HG03558 (cell line): Measurements from ENCODE around the gene RCN1.
"Not testable (repeated sequence)": the region's sequence is repeated elsewhere in the genome, so short reads cannot be mapped to it uniquely, and the experiment has no call there.

Experiments
- ATAC-seq: cut with Tn5 transposase; IDR thresholded peaks from one replicate; pipeline ENCODE4 v1.9.1; 2021; ENCODE audit warnings: moderate number of reproducible peaks; ENCODE audit not compliant: unreplicated experiment; ENCODE audit errors: extremely low read depth

The RCN1 gene

DNA sequence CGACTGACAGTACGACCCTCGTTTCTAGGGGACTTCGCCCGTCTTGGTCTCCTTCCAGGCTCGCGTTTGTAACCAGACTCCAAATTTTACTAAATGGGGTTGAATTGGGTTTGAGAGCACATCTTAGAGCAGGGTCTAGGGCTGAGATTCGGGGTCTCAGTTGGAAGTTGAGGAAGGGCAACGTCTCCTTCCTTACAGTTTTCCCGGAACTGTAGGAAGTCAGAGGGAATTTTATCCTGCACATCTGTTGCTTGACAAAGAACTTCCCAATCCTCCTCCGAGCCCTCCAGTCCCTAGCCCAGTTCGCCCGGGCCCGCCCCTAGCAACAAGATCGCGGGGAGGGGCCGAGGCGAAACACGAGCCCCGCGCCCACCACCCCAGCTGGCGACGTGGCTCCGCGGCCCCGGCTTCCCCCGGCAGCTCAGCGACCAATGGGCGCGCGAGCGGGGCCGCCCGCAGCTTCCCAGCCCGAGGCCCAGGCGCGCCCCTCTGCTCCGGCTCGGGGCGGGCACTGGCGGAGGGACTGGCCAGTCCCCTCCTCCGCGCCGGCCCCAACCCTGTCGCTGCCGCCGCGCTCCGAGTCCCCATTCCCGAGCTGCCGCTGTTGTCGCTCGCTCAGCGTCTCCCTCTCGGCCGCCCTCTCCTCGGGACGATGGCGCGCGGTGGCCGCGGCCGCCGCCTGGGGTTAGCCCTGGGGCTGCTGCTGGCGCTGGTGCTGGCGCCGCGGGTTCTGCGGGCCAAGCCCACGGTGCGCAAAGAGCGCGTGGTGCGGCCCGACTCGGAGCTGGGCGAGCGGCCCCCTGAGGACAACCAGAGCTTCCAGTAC lies at the start of gene RCN1:
Gene RCN1, plus strand, starts transcription at position 530 of the 826 bp plus-strand sequence. Its CDS starts 123 bp downstream, at position 653.
- peak; percentile 24 for ATAC-seq

DNA sequence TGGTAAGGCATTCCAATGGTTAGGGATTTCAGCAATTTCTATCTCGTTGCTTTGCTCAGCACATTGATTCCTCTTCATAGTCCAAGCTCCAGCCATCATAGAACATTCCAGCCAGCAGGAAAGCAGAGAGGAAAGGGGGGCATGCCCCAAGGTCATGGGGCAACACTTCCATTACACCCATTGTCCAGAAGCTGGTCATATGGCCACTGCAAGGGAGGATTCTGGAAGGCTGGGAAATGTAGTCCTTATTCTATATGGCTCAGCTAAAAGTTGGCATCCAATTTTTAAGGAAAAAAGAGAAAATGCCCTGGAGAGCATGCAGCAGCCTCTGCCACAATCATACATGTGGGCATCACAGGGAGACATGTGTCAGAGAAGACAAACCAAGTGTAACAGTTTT lies 47.1 kb upstream of the RCN1 start:
- ATAC-seq = no peak

DNA sequence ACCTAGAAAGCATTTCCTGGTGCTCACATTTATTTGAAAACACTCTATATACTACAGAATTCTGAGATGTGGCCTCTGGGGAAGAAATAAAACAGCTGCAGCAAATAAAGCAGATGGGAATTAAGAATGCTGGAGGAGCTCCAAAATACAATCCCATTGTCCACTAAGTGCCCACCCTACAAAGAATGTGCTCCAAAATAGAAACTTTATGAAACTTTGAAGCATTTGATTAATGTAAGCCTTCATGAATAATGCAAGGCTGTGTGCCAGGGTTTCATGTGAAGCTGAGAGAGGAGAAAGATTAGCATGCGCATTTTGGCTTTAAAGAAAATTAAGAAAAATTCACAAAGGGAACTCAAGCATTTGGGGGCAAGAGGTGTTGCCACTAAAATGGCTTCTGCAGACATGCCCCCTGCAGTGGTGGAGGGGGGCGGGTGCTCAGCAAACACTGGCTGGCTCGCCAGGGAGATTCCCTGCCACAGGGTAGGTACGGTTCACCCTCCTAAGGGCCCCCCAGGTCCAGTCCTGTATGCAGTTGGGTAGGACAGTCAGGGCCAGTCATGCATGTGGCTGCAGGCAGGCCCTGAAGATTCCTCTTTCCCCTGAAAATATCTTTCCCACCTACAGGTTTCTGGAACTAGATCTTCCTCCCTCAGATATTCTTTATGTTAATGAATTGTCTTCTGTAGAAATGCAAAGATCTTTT lies 46.6 kb upstream of the RCN1 start:
- no peak for ATAC-seq

DNA sequence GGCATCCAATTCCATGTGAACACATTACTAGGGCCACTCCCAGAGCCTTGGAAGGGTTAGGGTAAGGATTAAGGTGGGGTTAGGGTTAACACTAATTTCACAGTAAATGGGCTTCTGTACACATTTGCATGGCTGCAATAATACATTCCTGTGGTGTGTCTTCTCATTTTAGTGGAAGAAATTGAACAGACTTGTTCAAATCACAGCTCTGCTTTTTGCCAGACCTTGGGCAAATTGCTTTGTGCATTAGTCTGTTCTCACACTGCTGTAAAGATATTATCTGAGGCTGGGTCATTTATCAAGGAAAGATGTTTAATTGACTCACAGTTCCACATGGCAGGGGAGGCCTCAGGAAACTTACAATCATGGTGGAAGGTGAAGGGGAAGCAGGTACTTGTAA lies 45.4 kb upstream of the RCN1 start:
- no peak for ATAC-seq

DNA sequence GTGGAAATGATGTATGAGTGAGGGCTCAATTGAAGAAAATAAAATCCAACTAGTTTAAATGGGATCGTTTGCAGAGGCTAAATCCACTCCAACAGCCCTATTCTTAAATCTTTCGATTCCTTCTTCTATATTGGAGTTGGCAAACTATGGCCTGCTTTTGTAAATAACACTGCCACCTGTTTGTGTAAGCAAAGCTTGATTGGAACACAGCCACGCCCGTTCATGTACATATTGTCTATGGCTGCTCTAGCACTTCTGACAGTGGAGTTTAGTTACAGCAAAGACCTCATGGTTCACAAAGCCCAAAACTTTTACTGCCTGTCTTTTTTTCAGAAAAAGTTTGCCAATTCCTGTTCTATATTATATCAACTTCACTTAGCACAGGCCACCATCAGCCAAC lies 40.6 kb upstream of the RCN1 start:
- no peak for ATAC-seq

DNA sequence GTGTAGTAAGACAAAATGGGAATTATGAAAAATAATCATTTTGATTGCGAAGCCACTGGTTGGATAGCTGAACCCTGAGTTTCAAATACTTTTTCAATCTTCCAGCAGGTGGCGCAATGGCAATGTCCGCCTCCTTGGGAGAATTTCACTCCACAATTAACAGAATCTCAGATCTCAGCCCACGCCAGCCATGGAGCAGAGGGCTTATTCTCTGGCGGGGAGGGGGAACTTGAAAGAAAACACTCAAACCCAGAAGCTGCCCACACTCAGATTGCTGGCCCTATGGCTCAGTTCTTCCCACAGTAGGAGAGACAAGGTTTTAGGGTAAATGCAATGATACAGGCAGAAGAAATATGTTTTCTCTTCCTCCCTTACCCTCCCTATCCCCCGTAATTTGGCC lies 38.7 kb upstream of the RCN1 start:
- no peak for ATAC-seq

DNA sequence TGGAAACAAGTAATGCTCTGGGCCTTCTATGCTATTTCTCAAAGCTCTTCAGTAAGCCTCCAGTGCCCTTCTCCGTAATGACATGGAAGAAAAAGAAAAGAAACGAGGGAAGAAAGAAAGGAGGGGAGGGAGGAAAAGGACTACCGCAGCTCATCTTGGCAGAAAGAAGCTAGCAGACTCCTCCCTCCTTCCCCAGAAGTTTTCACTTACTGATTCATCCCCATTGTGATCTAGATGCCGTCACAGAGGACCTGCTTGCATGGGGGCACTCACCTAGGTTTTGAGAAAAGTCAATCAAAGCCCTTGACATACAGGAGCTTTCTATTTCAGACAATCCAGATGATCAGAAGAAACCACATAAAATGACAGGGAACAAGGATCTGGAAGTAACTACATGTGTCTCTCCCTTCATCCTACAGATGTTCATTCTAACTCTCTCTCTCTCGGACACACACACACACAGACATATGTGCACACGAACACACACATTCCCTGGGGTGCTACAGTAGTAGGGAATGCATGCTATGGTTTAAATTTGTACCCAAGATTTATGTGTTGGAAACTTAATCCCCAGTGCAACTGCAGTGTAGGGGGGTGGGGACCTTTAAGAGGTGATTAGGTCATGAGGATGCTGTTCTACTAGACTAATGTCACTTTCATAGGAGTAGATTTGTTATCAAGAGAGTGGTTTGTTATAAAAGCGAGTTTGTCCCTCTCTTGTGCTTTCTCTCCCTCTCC lies 37.6 kb upstream of the RCN1 start:
- no peak for ATAC-seq

DNA sequence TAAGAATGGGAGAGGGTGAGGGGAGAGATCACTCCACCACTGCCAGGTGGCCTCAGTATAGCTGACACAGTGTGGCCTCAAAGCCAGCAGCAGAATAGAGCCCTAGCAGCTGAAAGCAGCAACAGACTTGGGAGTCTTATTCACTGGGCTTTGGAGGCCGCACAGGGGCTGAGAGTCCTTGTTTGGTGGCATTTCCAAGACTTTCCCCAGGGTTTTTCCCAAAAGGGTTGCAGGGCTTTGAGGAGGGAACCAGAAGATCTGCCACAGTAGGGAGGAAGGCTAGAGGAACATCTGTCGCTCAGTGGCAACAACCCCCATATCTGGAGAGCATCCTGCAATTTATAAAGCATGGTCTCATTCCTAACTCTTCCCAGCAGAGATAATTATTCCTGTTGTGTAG lies 35.0 kb upstream of the RCN1 start:
- ATAC-seq = no peak

DNA sequence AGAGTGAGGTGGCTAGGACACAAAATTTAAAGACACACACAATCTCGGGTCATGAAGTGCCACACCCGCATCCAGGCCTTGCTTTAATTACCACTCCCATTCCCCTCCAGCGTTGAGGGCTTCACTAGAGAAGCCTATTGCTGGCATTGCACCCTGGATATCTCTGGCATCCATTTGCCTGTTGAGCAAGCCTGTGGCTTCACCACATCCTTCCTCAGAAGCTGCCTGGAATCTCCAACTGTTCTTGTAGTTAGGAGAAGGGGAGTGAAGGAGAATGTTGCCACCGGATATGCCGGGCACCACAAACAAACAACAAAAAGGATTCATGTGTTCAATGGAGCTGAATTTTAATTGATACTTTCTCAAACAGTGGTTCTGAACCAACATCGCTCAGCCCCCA lies 34.4 kb upstream of the RCN1 start:
- no peak for ATAC-seq

DNA sequence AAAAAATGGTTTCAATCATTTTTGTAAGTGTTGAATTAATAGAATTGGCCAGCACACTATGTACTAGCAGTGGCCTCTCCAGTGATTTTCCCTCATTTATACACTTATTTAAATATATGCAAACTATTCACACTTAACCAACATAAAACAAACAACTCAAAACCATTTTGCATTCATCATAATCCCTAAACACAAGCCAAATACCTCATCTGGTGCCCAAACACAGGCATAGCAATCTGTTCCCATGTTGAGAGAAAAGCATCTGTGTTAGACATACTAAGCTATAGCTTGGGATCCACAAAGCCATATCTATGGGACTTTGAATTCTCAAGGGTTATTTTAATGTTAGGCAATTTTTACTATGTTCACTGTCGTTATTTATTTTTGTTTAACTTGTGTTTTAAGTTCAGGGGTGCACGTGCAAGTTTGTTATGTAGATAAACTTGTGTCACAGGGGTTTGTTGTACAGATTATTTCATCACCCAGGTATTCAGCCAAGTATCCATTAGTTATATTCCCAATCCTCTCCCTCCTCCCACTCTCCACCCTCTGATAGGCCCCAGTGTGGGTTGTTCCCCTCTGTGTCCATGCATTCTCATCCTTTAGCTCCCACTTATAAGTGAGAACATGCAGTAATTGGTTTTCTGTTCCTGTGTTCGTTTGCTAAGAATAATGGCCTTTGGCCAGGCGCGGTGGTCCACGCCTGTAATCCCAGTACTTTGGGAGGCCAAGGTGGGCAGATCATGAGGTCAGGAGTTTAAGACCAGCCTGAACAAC lies 31.0 kb upstream of the RCN1 start:
- no peak for ATAC-seq

DNA sequence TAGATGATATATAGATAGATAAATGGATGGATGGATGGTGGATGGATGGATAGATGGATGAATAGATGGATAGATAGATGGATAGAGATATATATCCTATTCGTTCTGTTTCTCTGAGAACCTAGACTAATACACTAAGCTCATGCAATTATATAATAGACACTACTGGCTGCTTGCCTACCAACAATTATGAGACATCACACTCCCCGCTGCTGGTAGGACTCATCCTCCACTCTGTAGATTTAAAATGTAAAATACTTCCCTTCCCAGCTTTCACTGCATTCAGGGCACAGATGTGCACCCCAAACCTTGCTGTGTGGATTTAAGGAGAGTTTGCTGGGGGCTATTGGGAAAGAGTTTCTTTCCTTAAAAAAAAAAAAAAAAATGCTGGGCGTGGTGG lies 28.3 kb upstream of the RCN1 start:
- no peak for ATAC-seq

DNA sequence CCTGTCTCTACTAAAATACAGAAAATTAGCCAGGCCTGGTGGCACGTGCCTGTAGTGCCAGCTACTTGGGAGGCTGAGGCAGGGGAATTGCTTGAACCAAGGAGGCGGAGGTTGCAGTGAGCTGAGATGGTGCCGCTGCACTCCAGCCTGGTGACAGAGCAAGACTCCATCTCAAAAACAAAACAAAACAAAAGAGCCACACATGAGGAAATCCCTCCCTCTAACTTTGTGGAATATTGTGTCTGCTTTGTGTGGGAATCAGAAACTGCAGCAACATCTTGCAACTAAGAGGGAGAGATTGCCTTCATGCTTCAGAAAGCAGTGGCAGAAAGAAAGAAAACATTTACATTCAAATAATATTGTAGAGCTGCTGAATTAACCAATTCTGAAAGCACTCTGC lies 27.8 kb upstream of the RCN1 start:
- ATAC-seq = not testable (repeated sequence)

DNA sequence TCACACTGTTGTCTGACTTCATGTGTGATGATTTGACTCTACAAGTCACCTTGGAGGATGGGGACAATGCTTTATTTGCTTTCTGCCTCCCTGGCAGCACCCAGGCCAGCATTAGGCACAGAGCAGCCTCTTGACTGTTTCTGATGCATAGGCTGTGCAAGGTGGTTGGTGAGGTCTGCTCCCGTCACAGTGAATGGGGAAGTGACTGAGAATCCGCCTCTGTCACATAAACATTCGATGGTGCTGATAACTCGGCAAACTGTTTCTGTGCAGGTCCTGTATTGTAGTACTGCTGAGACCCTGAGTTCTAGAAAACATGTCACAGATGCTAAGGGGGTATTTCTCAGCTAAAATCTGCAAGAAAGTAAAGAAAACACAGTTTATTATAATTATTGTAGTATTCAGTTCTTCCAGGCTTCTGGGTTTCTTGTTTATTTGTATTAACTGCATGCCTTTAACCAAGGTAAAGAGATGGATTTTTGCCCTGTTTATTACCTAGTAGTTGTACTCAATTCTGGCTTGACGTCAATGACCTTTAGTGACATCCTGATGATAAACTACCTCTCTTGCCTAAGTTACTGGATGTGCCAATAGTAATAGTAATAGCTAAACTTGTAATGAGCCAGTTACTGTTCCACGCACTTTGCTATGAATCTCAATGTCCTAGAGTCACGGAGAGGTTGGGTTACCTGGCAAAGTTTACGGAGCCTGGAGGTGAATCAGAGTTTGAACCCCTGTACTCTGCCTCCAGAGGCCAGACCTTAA lies 24.8 kb upstream of the RCN1 start:
- ATAC-seq = no peak

DNA sequence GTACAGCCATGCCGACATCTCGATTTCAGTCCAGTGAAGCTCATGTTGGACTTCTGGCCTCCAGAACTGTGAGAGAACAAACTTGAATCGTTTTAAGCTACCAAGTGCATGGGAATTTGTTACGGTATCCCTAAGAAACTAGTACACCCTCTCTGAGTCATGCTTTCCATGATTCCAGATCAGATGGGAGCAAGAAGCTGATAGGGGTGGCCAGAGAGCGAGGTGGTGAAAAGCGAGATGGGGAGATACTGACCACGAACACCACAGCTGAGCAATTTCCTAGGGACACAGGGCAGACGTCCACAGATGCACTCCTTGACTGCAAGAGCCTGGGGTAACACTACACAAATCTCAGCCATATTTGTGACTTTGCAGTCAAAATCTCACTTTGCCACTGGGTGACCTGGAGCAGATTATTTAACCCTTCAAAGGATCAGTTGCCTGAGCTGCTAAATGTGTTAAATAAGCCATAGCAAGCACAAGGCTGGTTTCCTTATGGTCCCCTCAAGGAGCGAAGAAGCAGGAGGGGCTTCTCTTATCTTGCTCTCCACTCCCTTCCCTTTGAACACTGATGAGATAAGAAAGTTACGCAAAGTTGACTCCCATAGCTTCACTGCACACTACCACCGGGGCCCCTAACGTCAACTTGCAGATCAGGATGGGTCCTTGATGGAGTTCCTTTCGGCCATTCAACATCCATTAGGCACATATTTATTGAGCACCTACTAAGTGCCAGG lies 22.6 kb upstream of the RCN1 start:
- no peak for ATAC-seq

DNA sequence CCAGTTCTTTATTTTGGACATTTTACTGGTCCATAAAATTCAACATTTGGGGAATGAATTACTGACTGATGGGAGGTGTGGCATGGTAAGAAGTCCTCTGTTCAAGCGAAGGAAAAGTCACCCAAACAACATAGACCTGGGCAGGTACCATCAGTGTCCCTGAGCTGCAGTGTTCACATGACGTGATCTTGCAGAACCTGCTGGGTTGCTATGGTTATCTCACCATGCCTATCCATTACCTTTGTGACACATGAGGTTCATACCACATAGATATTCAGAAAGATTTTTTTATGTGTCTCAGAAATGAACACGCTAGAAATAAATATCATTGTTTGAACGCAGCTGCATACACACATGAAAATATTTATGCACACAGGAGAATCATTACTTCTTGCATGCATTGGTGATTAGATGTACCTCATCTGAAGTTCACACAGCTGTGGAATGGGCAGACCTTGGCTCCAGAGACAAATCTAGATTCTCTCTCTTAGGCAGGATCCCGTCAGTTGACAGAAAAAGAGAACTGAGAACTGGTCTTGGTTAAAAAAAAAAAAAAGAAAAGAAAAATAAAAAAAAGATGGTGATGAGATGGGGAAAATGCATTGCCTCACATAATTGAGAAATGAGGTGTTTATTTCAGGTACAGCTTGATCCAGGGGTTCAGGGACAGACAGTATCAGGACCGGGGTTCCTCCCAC lies 21.4 kb upstream of the RCN1 start:
- no peak for ATAC-seq

DNA sequence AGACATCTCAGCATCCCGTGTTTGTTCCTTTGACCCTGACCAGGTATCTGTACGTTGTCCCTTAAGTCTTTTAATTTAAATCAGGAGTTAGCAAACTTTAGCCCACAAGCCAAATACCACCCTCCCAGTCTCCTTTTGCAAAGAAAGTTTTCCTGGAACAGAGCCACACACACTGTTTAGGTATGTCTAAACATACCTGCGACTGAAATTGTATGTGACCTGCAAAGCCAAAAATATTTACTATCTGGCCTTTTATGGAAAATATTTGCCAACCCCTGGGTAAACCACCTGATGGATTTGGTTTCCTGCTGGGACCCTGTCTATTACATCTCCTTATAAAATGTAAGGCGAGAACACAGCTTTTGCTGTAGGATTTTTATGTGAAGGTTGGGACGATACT lies 20.2 kb upstream of the RCN1 start:
- no peak for ATAC-seq

DNA sequence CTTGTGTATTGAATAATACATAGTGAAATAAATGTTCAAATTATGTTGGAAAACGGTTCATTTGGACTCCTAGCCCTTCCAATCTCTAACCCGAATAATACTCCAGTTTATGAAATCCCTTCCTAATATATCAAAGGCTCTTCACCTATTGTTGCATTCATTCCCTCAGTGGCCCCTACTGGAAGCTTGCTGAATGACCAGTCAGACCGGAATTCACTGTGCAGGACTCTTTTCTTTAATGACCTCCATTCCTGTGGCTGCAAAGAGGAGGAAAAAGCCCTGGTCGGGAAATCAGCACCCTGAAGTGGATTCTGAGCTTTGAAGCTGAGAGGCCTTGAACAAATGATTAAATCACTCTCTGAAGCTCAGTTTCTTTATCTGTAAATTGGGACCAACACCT lies 19.1 kb upstream of the RCN1 start:
- no peak for ATAC-seq

DNA sequence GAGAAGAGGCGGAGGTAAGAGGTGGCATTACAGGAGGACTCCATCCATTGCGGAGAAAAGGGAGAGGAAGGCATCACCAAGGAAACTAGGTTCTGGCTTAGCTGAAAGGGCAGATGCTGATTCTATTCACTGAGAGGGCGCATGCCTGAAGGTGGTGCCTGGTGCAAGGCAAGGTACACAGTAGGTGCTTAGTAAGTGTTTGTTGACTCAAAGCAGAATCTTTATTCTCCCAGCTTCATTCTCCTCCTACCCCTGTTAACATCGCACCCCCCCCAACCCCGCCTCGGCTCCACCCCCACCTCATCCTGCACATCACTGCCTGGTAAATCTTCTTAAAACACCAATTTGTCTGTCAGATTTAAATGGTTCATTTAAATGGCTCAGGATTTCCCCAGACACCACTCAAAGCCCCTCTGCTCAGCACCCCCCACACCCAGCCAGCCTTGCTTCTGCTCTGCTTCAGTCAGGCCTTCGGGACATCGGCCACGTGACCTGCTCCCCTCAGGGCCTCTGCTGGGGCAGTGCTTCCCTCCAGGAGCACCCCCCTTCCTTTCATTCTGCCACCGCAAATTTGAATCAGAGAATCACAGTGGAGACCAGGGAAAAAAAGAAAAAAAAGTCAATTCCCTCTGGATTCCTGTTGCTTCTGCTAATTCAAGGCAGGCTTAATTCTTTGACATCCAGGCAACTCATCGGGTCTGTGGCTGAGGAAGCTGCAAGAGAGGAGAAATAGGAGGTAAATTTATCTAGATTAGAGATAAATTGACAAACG lies 17.8 kb upstream of the RCN1 start:
- ATAC-seq = no peak
